ENCODE measurements around the gene SF1. TPM values are rescaled to one million over a fixed set of nuclear protein-coding genes. Genes with fewer than 3 reads are reported as not detected.

Gene SF1
- total RNA-seq, 4 donors from 2014 or later = 270 to 559 (median 373) TPM

DNA sequence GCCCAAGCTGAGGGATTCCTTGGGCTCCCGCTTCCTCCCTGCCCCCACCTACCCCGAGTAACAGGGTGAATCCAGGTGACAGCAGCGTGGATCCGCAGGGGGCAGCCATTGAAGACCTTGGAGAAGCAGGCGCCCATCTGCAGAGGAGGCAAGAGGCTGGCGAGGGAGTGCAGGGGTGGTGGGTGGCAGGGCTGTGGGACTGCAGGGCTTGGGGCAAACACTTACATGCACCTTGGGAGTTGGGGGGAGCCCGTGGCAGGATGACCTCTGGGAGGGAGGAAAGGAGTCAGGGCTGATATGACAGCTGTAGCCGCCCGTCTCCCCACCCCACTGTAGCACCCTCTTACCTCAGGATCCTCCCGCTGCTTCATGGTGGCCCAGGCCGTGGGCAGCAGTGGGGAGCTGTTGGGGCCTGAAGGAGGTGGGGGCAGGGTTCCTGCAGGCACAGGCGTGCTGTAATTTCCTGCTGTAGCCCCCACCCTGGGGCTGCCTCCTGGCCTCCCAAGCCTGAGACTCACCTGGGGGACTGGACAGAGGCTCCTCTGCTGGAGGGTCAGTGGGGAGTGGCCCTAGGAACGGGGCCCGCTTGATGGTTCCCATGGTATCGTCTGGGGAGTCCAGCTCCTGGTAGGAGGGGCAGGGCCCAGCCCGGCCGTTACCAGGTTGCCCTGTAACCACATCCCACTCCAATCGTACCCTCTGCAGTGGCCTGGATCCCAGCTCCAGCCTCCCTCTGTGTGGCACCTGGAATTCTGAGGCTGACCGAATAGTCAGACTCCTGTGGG, 18.6 kb upstream of the SF1 start:
- 88% methylated on average over 14 of the region's 19 CpGs for WGBS
- peaks cover 4% of the 10 kb centered on the region for H3K4me1 ChIP-seq
- H3K36me3 ChIP-seq = peaks cover 14% of the 10 kb centered on the region
- DNase-seq (ENCODE audit: low spot score in 2 of 2) = no peak
- H3K9me3 ChIP-seq = no peaks in the 10 kb centered on the region
- no peaks in the 10 kb centered on the region for H3K27me3 ChIP-seq
- no peak overlapping the region for H3K4me3 ChIP-seq
- TF ChIP-seq EP300 (IDR thresholded peaks at IDR 0.05) = no peak
- no peak overlapping the region for H3K27ac ChIP-seq

DNA sequence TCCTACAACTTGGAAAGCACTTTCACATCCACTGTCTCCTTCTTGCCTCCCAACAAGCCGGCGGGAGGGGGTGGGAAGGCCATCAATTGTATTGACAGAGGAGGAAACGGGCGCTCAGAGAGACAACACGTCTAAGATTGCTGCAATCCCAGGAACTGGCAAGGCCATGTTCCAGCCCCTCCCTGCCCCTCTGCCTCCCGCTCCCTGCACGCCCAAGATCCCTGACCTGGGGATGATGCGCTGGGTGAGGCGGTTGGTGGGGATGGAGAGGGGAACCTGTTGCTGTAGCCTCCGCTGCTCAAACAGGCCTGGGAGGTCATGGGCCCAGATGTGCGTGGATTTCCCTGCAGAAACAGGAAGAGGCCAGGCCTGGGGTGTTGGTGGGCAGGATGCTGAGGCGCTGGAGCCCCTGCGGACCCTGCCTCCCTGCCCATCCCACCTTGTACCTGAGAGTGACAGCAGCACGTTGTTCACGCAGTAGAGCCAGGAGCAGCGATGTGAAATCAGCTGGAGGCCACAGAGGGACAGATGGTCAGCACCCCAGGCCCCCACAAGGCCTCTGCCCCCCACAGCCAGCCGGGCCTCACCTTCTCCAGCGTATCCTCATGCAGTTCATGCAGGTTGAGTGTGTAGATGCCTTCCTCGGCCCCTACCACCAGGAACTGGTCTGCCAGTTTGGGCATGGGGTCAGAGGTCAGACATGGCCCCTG, 17.9 kb upstream of the SF1 start:
- peaks cover 20% of the 10 kb centered on the region for H3K36me3 ChIP-seq
- H3K27me3 ChIP-seq = no peaks in the 10 kb centered on the region
- H3K4me3 ChIP-seq = no peak overlapping the region
- no peaks in the 10 kb centered on the region for H3K9me3 ChIP-seq
- TF ChIP-seq EP300 (IDR thresholded peaks at IDR 0.05) = no peak
- TF ChIP-seq, protein P1, sequence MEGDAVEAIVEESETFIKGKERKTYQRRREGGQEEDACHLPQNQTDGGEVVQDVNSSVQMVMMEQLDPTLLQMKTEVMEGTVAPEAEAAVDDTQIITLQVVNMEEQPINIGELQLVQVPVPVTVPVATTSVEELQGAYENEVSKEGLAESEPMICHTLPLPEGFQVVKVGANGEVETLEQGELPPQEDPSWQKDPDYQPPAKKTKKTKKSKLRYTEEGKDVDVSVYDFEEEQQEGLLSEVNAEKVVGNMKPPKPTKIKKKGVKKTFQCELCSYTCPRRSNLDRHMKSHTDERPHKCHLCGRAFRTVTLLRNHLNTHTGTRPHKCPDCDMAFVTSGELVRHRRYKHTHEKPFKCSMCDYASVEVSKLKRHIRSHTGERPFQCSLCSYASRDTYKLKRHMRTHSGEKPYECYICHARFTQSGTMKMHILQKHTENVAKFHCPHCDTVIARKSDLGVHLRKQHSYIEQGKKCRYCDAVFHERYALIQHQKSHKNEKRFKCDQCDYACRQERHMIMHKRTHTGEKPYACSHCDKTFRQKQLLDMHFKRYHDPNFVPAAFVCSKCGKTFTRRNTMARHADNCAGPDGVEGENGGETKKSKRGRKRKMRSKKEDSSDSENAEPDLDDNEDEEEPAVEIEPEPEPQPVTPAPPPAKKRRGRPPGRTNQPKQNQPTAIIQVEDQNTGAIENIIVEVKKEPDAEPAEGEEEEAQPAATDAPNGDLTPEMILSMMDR (IDR thresholded peaks at IDR 0.05) = no peak
- no peak for DNase-seq (ENCODE audit: low spot score in 2 of 2)
- 76% methylated on average over 10 of the region's 19 CpGs for WGBS
- no peaks in the 10 kb centered on the region for H3K4me1 ChIP-seq
- H3K27ac ChIP-seq = no peak overlapping the region

DNA sequence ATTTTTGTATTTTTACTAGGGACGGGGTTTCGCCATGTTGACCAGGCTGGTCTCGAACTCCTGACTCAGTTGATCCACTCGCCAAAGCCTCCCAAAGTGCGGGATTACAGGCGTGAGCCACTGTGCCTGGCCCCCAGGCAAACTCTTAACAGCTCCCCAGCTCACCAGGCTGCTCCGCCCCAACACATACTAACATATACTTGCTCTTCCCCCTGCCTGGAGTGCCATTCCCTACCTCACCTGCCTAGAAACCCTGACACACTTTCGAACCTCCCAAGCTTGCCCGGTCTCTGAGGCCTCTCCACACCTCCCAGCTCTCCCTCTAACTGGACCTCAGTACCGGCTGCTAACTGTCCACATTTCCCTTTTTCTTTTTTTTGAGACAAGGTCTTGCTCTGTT, 16.2 kb upstream of the SF1 start:
- H3K27ac ChIP-seq = no peak overlapping the region
- no peak overlapping the region for H3K4me3 ChIP-seq
- H3K36me3 ChIP-seq = peaks cover 32% of the 10 kb centered on the region
- H3K9me3 ChIP-seq = no peaks in the 10 kb centered on the region
- no peaks in the 10 kb centered on the region for H3K4me1 ChIP-seq
- TF ChIP-seq POLR2A (IDR thresholded peaks at IDR 0.05) (no peak), EP300 (IDR thresholded peaks at IDR 0.05) (no peak), POLR2AphosphoS5 (IDR thresholded peaks at IDR 0.05) (no peak)
- TF ChIP-seq, protein P1 (IDR thresholded peaks at IDR 0.05) = no peak
- DNase-seq (ENCODE audit: low spot score in 2 of 2) = no peak
- 91% methylated on average over 10 of the region's 10 CpGs for WGBS
- no peaks in the 10 kb centered on the region for H3K27me3 ChIP-seq

DNA sequence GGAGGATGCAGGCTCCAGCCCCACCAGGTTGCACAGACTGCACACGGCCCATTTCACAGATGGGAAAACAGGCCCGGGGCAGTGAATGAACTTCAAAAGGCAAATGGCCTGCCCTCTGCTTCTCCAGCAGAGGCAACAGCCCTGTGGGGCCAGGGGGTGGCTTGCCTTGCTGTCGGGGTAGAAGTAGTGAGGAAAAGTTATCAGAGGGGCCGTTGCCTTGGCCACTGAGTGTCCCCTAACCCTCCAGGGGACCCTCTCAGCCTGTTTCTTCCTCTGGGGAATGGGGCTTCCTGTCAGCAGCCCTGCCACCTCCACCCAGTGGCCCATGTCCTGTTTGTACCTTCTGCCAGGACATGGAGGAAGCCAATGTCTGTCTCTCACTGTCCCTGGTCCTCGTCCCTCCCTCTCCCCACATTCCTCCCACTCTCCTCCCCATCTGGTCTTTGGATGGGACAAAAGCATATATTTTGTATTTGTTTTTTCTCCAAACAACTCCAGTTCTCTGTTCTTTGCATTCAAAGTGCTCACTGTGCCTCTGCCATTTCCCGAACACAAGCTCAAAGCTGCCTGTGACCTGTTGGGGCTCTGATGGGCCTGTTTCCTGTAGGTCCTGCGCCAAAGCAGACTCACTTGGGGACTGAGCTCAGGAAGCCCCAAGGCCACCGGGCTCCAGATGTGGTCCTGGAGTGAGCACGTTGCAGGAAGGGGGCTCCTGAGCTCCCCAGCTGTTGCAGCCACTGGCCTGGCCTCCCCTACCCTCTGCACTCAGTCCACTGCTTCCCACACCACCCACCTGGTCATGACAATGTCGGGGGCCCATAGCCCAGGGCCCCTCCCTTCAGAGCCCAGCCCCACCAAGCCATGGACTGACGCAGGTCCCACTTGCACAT, 15.2 kb upstream of the SF1 start:
- no peaks in the 10 kb centered on the region for H3K9me3 ChIP-seq
- H3K27ac ChIP-seq = no peak overlapping the region
- TF ChIP-seq POLR2AphosphoS5 (IDR thresholded peaks at IDR 0.05) = no peak
- WGBS = 80% methylated on average over 10 of the region's 11 CpGs
- no peak overlapping the region for H3K4me3 ChIP-seq
- H3K4me1 ChIP-seq = no peaks in the 10 kb centered on the region
- no peak for DNase-seq (ENCODE audit: low spot score in 2 of 2)
- peaks cover 36% of the 10 kb centered on the region for H3K36me3 ChIP-seq
- H3K27me3 ChIP-seq = no peaks in the 10 kb centered on the region

DNA sequence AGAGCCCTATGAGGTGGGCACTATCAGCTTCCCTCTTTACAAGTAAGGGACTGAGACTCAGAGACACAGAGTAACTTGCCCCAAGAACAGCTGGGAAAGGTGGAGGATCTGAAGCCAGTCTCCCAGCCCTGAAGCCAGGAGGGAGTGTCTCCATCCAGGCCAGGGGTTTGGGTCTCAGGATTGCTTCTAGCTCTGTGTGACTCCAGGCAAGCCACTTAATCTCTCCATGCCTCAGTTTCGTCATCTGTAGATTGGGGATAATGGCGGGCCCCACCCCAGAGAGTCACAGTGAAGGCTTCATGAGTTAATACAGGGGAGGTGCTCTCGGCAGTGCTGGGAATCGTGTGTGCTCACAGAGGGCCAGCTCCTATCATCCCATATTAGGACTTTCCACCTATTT, 14.1 kb upstream of the SF1 start:
- Histone ChIP-seq H3K9me3 (no peaks in the 10 kb centered on the region), H3K4me3 (no peak overlapping the region), H3K36me3 (peaks cover 36% of the 10 kb centered on the region), H3K27ac (no peak overlapping the region), H3K4me1 (peaks cover 3% of the 10 kb centered on the region), H3K27me3 (no peaks in the 10 kb centered on the region)
- DNase-seq (ENCODE audit: low spot score in 2 of 2) = no peak
- no CpG with 5 or more reads among the region's 4 CpGs for WGBS
- no peak for TF ChIP-seq POLR2A (IDR thresholded peaks at IDR 0.05)
- no peak for TF ChIP-seq POLR2AphosphoS5 (IDR thresholded peaks at IDR 0.05)
- TF ChIP-seq EP300 (IDR thresholded peaks at IDR 0.05) = no peak
- TF ChIP-seq, protein P1 (IDR thresholded peaks at IDR 0.05) = no peak
